K562 (cell line): ENCODE measurements around the gene MIDN. TPM values are rescaled to one million over a fixed set of nuclear protein-coding genes. Genes with fewer than 3 reads are reported as not detected.

ENCODE experiments used
- ATF3 ChIP-seq, 2 experiments: fragments of 450-650 bp in 1 of 2; sonication (generic) in 1 of 2; formaldehyde crosslinking in 1 of 2; IDR thresholded peaks in 1 of 2; conservative IDR thresholded peaks in 1 of 2; 2 replicates each; pipeline versions ENCODE4 v1.6.1 to v1.8.1; 2016 to 2023; ENCODE audit warnings: mild to moderate bottlenecking in 2 of 2, moderate library complexity in 2 of 2, inconsistent platforms in 1 of 2, missing genetic modification reagents in 1 of 2
- BRCA1 ChIP-seq, 2 experiments: fragments of 450-650 bp in 1 of 2; sonication (generic) in 1 of 2; formaldehyde crosslinking in 1 of 2; IDR thresholded peaks; 2 replicates each; pipeline versions ENCODE4 v1.5.0 to v1.6.1; 2017 to 2020; ENCODE audit warnings: mild to moderate bottlenecking in 1 of 2, missing genetic modification reagents in 1 of 2
- CBX3 ChIP-seq, 2 experiments: IDR thresholded peaks; 1 replicate in 1 of 2; 2 replicates in 1 of 2; pipeline ENCODE4 v1.6.1; 2012; ENCODE audit warnings: inconsistent platforms in 2 of 2, low read length in 2 of 2, borderline replicate concordance in 1 of 2, control low read depth in 1 of 2
- FOXM1 ChIP-seq, 2 experiments: fragments of 450-650 bp in 1 of 2; sonication (generic) in 1 of 2; formaldehyde crosslinking in 1 of 2; IDR thresholded peaks; 2 replicates each; pipeline versions ENCODE4 v1.6.1 to v1.9.0; 2017 to 2022; ENCODE audit warnings: low read depth in 2 of 2, mild to moderate bottlenecking in 2 of 2, missing genetic modification reagents in 1 of 2, moderate library complexity in 1 of 2
- MBD2 ChIP-seq: sonication (generic); IDR thresholded peaks from 2 replicates; pipeline ENCODE4 v1.6.1; 2016; ENCODE audit warnings: low read depth, borderline replicate concordance
- MECOM ChIP-seq: fragments of 250-450 bp; sonication (Bioruptor Pico); IDR thresholded peaks from 2 replicates; pipeline ENCODE4 v1.8.0; 2022; ENCODE audit warnings: inconsistent platforms
- MED1 ChIP-seq: sonication (generic); formaldehyde crosslinking; IDR thresholded peaks from 2 replicates; pipeline ENCODE4 v1.8.1; 2023; ENCODE audit warnings: missing genetic modification reagents, borderline replicate concordance
- PTBP1 ChIP-seq: fragments of 200-400 bp; formaldehyde crosslinking; IDR thresholded peaks from 2 replicates; pipeline ENCODE4 v1.6.1; 2017; ENCODE audit warnings: low read depth, low read length
- RCOR1 ChIP-seq, 2 experiments: IDR thresholded peaks; 2 replicates each; pipeline ENCODE4 v1.6.1; 2012; ENCODE audit warnings: low read depth in 2 of 2, low read length in 2 of 2, borderline replicate concordance in 1 of 2, improper control_type of control experiment in 1 of 2
- RFX7 ChIP-seq: fragments of 250-450 bp; sonication (Bioruptor Pico); IDR thresholded peaks from 2 replicates; pipeline ENCODE4 v1.5.1; 2021; ENCODE audit warnings: mild to moderate bottlenecking
- SMARCE1 ChIP-seq: fragments of 450-650 bp; IDR thresholded peaks from 2 replicates; pipeline ENCODE4 v1.7.1; 2016; ENCODE audit warnings: mild to moderate bottlenecking
- SP2 ChIP-seq: IDR thresholded peaks from 2 replicates; pipeline ENCODE4 v1.6.1; 2011; ENCODE audit warnings: mild to moderate bottlenecking, low read depth, low read length, moderate library complexity; ENCODE audit not compliant: poor library complexity, severe bottlenecking; ENCODE audit errors: extremely low read depth
- ZKSCAN1 ChIP-seq: fragments of 150-350 bp; IDR thresholded peaks from 2 replicates; pipeline ENCODE4 v1.6.1; 2016; ENCODE audit warnings: low read depth, low read length
- ZNF134 ChIP-seq: fragments of 250-450 bp; sonication (Bioruptor Pico); conservative IDR thresholded peaks from 2 replicates; pipeline ENCODE4 v1.4.0; 2020
- ZNF263 ChIP-seq: sonication (generic); formaldehyde crosslinking; IDR thresholded peaks from 2 replicates; pipeline ENCODE4 v1.8.0; 2022; ENCODE audit warnings: mild to moderate bottlenecking, missing genetic modification reagents, borderline replicate concordance
- ZNF717 ChIP-seq: fragments of 250-450 bp; sonication (Bioruptor Pico); IDR thresholded peaks from 2 replicates; pipeline ENCODE4 v1.5.0; 2021
- polyA plus RNA-seq, 8 experiments: library from polyadenylated mRNA; depleted of rRNA in 4 of 8; stranded (reverse) in 5 of 8; unstranded in 3 of 8; fragments of >200 nt; fragmentation: Nextera tagmentation in 2 of 8; fragmentation: Illumina TruSeq in 1 of 8; extraction: Ambion mirVana in 2 of 8; extraction: Trizol in 1 of 8; gene quantifications; 2 replicates each; pipeline versions ENCODE4 v1.2.1 to v1.2.3, GENCODE V29; 2011 to 2014; ENCODE audit warnings: inconsistent platforms in 1 of 8, missing spikeins in 1 of 8
- total RNA-seq, 7 experiments: library from RNA; depleted of rRNA in 6 of 7; stranded (reverse); fragments of >200 nt in 6 of 7; fragmentation: Illumina TruSeq in 2 of 7; extraction: Trizol in 2 of 7; gene quantifications; 2 replicates each; pipeline versions ENCODE4 v1.2.1 to v1.2.3, GENCODE V29; 2011 to 2021; ENCODE audit warnings: low replicate concordance in 1 of 7
- TF ChIP-seq, protein P1 (sequence below), 3 experiments: fragments of 200-800 bp in 1 of 3; fragments of 250-450 bp in 1 of 3; fragments of 450-650 bp in 1 of 3; sonication (Bioruptor Pico) in 1 of 3; sonication (Bioruptor generic) in 1 of 3; formaldehyde crosslinking in 1 of 3; IDR thresholded peaks; 2 replicates each; pipeline versions ENCODE4 v1.6.1 to v1.8.0; 2016 to 2022; ENCODE audit warnings: mild to moderate bottlenecking in 2 of 3, missing genetic modification characterization in 2 of 3, missing compliant biosample characterization in 1 of 3, moderate library complexity in 1 of 3
- TF ChIP-seq, protein P2 (sequence below): sonication (generic); formaldehyde crosslinking; IDR thresholded peaks from 2 replicates; pipeline ENCODE4 v1.8.1; 2023; ENCODE audit warnings: mild to moderate bottlenecking, missing genetic modification reagents
- TF ChIP-seq, protein P3 (sequence below): sonication (generic); IDR thresholded peaks from 2 replicates; pipeline ENCODE4 v1.6.1; 2016

The MIDN gene
- total and polyA plus RNA-seq, 9 of the 15 experiments (the other 6 are each of a cell fraction or from before 2014, with no cell fraction given) = 0.17 to 120 (median 10.1) TPM

DNA sequence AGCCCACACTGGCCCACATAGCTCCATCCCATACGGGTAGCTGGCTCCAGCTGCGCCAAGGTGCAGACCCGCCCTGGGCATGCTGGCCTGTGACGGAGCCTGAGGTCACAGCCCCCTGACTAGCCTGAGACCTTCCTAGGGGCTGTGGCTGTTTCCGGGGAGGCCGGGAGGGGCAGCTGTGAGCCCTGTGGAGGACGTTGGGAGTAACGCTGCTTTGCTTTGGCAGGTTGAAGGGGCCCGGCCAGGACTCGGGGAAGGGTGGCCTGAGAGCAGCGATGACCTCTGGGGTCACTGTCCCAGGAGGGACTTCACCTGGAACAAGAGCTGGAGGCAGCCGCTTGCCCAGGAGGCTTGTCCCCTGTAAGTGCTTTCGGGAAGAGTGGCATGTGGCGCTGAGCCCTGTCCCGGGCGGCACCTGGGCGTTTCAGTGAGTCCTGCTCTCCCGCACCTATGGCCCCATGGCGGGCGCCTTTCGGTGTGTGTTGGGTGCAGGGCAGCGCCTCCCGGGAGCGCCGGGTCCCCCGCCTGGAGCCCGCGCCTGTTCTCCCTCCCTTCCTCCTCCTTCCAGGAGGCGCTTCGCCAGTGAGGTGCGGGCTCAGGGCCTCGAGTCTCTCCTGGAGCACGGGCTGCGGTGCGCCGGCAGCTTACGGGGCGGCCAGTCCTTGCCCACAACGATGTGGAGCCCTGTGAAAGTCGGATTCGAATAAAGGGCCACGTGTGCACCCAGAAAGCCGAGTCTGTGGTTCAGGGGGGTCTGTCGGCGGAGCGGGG lies 25.9 kb downstream of the MIDN start (continued):
- TF ChIP-seq BRCA1 (IDR thresholded peaks at IDR 0.05) = no peak
- TF ChIP-seq BRCA1 (CRISPR knock-in tag; IDR thresholded peaks at IDR 0.05) = no peak
- no peak for TF ChIP-seq ATF3 (IDR thresholded peaks at IDR 0.05)
- no peak for TF ChIP-seq ATF3 (CRISPR knock-in tag; conservative IDR thresholded peaks at IDR 0.05)
- TF ChIP-seq MECOM (CRISPR knock-in tag) = no peak
- TF ChIP-seq MED1 (CRISPR knock-in tag) = no peak
- no peak for TF ChIP-seq ZNF134 (CRISPR knock-in tag)
- peak; percentile 21; the same call in 1 of the 2 replicates for TF ChIP-seq PTBP1
- TF ChIP-seq FOXM1 (IDR thresholded peaks at IDR 0.05; ENCODE audit: low read depth) = no peak
- TF ChIP-seq FOXM1 (CRISPR knock-in tag; IDR thresholded peaks at IDR 0.05; ENCODE audit: low read depth) = no peak
- peak; percentile 82 for TF ChIP-seq ZNF263 (CRISPR knock-in tag)
- TF ChIP-seq ZKSCAN1 = 0 out of 2 replicates have a peak, but pooled peaks have one; percentile 21
- TF ChIP-seq SMARCE1 = no peak
- TF ChIP-seq CBX3 (IDR thresholded peaks at IDR 0.05; ENCODE audit: borderline replicate concordance in 1 of 2, low read length in 2 of 2) = peak in 1 of 2 experiments; percentile 1; a peak in 1 of 3 replicates
- TF ChIP-seq SP2 = no peak
- no peak for TF ChIP-seq RCOR1 (IDR thresholded peaks at IDR 0.05; ENCODE audit: borderline replicate concordance in 1 of 2, low read depth in 2 of 2, low read length in 2 of 2)
- no peak for TF ChIP-seq RFX7 (CRISPR knock-in tag)
- TF ChIP-seq, protein P1, sequence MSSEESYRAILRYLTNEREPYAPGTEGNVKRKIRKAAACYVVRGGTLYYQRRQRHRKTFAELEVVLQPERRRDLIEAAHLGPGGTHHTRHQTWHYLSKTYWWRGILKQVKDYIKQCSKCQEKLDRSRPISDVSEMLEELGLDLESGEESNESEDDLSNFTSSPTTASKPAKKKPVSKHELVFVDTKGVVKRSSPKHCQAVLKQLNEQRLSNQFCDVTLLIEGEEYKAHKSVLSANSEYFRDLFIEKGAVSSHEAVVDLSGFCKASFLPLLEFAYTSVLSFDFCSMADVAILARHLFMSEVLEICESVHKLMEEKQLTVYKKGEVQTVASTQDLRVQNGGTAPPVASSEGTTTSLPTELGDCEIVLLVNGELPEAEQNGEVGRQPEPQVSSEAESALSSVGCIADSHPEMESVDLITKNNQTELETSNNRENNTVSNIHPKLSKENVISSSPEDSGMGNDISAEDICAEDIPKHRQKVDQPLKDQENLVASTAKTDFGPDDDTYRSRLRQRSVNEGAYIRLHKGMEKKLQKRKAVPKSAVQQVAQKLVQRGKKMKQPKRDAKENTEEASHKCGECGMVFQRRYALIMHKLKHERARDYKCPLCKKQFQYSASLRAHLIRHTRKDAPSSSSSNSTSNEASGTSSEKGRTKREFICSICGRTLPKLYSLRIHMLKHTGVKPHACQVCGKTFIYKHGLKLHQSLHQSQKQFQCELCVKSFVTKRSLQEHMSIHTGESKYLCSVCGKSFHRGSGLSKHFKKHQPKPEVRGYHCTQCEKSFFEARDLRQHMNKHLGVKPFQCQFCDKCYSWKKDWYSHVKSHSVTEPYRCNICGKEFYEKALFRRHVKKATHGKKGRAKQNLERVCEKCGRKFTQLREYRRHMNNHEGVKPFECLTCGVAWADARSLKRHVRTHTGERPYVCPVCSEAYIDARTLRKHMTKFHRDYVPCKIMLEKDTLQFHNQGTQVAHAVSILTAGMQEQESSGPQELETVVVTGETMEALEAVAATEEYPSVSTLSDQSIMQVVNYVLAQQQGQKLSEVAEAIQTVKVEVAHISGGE (CRISPR knock-in tag; IDR thresholded peaks at IDR 0.05) = no peak
- peak; percentile 44 for TF ChIP-seq MBD2
- TF ChIP-seq ZNF717 (CRISPR knock-in tag) = no peak
- TF ChIP-seq, protein P2, sequence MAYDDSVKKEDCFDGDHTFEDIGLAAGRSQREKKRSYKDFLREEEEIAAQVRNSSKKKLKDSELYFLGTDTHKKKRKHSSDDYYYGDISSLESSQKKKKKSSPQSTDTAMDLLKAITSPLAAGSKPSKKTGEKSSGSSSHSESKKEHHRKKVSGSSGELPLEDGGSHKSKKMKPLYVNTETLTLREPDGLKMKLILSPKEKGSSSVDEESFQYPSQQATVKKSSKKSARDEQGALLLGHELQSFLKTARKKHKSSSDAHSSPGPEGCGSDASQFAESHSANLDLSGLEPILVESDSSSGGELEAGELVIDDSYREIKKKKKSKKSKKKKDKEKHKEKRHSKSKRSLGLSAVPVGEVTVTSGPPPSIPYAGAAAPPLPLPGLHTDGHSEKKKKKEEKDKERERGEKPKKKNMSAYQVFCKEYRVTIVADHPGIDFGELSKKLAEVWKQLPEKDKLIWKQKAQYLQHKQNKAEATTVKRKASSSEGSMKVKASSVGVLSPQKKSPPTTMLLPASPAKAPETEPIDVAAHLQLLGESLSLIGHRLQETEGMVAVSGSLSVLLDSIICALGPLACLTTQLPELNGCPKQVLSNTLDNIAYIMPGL (CRISPR knock-in tag) = no peak; the same call in 1 of the 2 replicates
- TF ChIP-seq, protein P3, sequence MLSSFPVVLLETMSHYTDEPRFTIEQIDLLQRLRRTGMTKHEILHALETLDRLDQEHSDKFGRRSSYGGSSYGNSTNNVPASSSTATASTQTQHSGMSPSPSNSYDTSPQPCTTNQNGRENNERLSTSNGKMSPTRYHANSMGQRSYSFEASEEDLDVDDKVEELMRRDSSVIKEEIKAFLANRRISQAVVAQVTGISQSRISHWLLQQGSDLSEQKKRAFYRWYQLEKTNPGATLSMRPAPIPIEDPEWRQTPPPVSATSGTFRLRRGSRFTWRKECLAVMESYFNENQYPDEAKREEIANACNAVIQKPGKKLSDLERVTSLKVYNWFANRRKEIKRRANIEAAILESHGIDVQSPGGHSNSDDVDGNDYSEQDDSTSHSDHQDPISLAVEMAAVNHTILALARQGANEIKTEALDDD = no peak
